Measurements from ENCODE around the gene PMM1. TPM values are rescaled to one million over a fixed set of nuclear protein-coding genes. Genes with fewer than 3 reads are reported as not detected.

PMM1 gene
- total and polyA plus RNA-seq, 2 of the 13 experiments (the other 11 are each of a cell fraction or from before 2014, with no cell fraction given): 17.8 to 95.6 TPM

GRCh38 chr22:41620589-41621098, 31.0 kb upstream of the PMM1 start, which contains the start of gene DESI1 (continued):
- peak; percentile 70 for TF ChIP-seq ZNF18 (CRISPR knock-in tag; IDR thresholded peaks at IDR 0.05; ENCODE audit: insufficient replicate concordance)
- TF ChIP-seq ZKSCAN8 (CRISPR knock-in tag; IDR thresholded peaks at IDR 0.05; ENCODE audit: borderline replicate concordance): no peak; the same call in 1 of the 2 replicates
- TF ChIP-seq ZNF142 (CRISPR knock-in tag; IDR thresholded peaks at IDR 0.05): peak; percentile 66; the same call in 1 of the 2 replicates
- TF ChIP-seq HDAC6 (IDR thresholded peaks at IDR 0.05; ENCODE audit: low read depth, low read length): no peak
- TF ChIP-seq YY1 (IDR thresholded peaks at IDR 0.05; ENCODE audit: insufficient read depth, insufficient replicate concordance, low read depth, low read length): peak; percentile 29
- no peak for TF ChIP-seq FOXJ3 (CRISPR knock-in tag; IDR thresholded peaks at IDR 0.05; ENCODE audit: borderline replicate concordance)
- TF ChIP-seq PHF20 (CRISPR knock-in tag; IDR thresholded peaks at IDR 0.05): no peak
- peak; percentile 45; the same call in 1 of the 2 replicates for TF ChIP-seq ZNF576 (CRISPR knock-in tag; IDR thresholded peaks at IDR 0.05)
- TF ChIP-seq ZNF773 (CRISPR knock-in tag; IDR thresholded peaks at IDR 0.05; ENCODE audit: borderline replicate concordance): no peak; the same call in 1 of the 2 replicates
- TF ChIP-seq HNF1A (IDR thresholded peaks at IDR 0.05; ENCODE audit: low read depth): no peak
- peak; percentile 53; the same call in 1 of the 2 replicates for TF ChIP-seq HNF1A (CRISPR knock-in tag; IDR thresholded peaks at IDR 0.05; ENCODE audit: borderline replicate concordance)
- TF ChIP-seq ZNF230 (CRISPR knock-in tag; IDR thresholded peaks at IDR 0.05): 0 out of 2 replicates have a peak, but pooled peaks have one; percentile 54
- TF ChIP-seq ZNF33B (CRISPR knock-in tag; IDR thresholded peaks at IDR 0.05): 0 out of 2 replicates have a peak, but pooled peaks have one; percentile 42
- peak; percentile 24; the same call in 1 of the 2 replicates for TF ChIP-seq ZNF350 (CRISPR knock-in tag; IDR thresholded peaks at IDR 0.05; ENCODE audit: borderline replicate concordance, low read depth)
- no peak for TF ChIP-seq NPAS2 (CRISPR knock-in tag; IDR thresholded peaks at IDR 0.05; ENCODE audit: borderline replicate concordance)

All from HepG2 (cell line).